HL-60 (cell line): ENCODE measurements around the gene SEBOX.

Source experiments
- CTCF ChIP-seq: IDR thresholded peaks from one replicate; pipeline ENCODE4 v1.5.1; 2011; ENCODE audit warnings: low read length, control low read depth, inconsistent platforms; ENCODE audit not compliant: insufficient read depth
- GABPA ChIP-seq: IDR thresholded peaks from 2 replicates; pipeline ENCODE4 v1.6.1; 2012; ENCODE audit warnings: low read depth
- POLR2AphosphoS5 ChIP-seq: IDR thresholded peaks from 2 replicates; pipeline ENCODE4 v1.6.1; 2012; ENCODE audit warnings: low read depth
- SPI1 ChIP-seq: IDR thresholded peaks from 2 replicates; pipeline ENCODE4 v1.6.1; 2012; ENCODE audit warnings: low read depth, mild to moderate bottlenecking, borderline replicate concordance

DNA sequence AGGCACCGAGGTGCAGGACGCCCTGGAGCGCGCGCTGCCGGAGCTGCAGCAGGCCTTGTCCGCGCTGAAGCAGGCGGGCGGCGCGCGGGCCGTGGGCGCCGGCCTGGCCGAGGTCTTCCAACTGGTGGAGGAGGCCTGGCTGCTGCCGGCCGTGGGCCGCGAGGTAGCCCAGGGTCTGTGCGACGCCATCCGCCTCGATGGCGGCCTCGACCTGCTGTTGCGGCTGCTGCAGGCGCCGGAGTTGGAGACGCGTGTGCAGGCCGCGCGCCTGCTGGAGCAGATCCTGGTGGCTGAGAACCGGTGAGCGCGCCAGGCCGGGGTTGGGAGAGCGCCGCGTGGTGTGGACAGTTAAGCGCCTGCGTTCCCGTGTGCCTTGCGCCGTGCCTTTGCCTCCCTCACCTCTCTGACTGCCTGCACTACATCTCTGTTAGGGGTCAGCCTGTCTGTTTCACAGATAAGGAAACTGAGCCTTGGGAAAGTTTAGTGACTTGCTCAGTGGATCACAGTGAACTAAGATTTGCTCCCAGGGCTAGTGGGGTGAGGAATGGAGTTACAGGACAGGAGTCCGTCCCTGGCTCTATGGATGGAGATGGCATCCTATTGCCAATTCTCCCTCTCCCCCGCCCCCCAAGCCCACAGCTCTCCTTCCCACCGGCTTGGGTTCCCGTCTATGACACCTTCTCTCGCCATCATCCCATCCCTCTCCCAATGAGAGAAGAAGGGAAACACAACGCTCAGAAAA, 7.4 kb upstream of the SEBOX start:
- TF ChIP-seq POLR2AphosphoS5 (no peak), CTCF (no peak), GABPA (no peak), SPI1 (no peak)
